Measurements from ENCODE around the gene ZNF648.
"Not testable (repeated sequence)": the region's sequence is repeated elsewhere in the genome, so short reads cannot be mapped to it uniquely, and the experiment has no call there.

The ZNF648 gene

GRCh38 chr1:182071924-182072323 lies 10.4 kb upstream of the ZNF648 start:
- no peak for DNase-seq (ENCODE audit: low spot score)

- DNase-seq (ENCODE audit: low spot score), result peak; percentile 62
Observed at GRCh38 chr1:182069028-182069466, 7.5 kb upstream of the ZNF648 start.

- no peak for DNase-seq (ENCODE audit: low spot score)
Observed at GRCh38 chr1:182066934-182067333, 5.4 kb upstream of the ZNF648 start.

GRCh38 chr1:182065126-182065845 lies 3.8 kb upstream of the ZNF648 start:
- no peak for DNase-seq (ENCODE audit: low spot score)

GRCh38 chr1:182064611-182065010 lies 3.1 kb upstream of the ZNF648 start:
- no peak for DNase-seq (ENCODE audit: low spot score)

- no peak for DNase-seq (ENCODE audit: low spot score)
Observed at GRCh38 chr1:182062223-182062622, 711 bp upstream of the ZNF648 start.

- no peak for DNase-seq (ENCODE audit: low spot score)
Observed at GRCh38 chr1:182060877-182061276, 635 bp downstream of the ZNF648 start.

GRCh38 chr1:182059936-182060335 lies 1.6 kb downstream of the ZNF648 start:
- no peak for DNase-seq (ENCODE audit: low spot score)

GRCh38 chr1:182056601-182057366 lies 4.7 kb downstream of the ZNF648 start:
- no peak for DNase-seq (ENCODE audit: low spot score)

- DNase-seq (ENCODE audit: low spot score), result peak; percentile 44
Observed at GRCh38 chr1:182054698-182055326, 6.7 kb downstream of the ZNF648 start.

GRCh38 chr1:182052355-182052754 lies 9.2 kb downstream of the ZNF648 start:
- no peak for DNase-seq (ENCODE audit: low spot score)

GRCh38 chr1:182051938-182052337 lies 9.6 kb downstream of the ZNF648 start:
- DNase-seq (ENCODE audit: low spot score), result peak; percentile 27

- DNase-seq (ENCODE audit: low spot score), result no peak
Observed at GRCh38 chr1:182050481-182051448, 10.7 kb downstream of the ZNF648 start.

- DNase-seq (ENCODE audit: low spot score), result no peak
Observed at GRCh38 chr1:182048562-182048961, 12.9 kb downstream of the ZNF648 start.

GRCh38 chr1:182046763-182047162 lies 14.7 kb downstream of the ZNF648 start:
- no peak for DNase-seq (ENCODE audit: low spot score)

- DNase-seq (ENCODE audit: low spot score), result not testable (repeated sequence)
Observed at GRCh38 chr1:182045481-182045880, 16.0 kb downstream of the ZNF648 start.

- no peak for DNase-seq (ENCODE audit: low spot score)
Observed at GRCh38 chr1:182041615-182042014, 19.9 kb downstream of the ZNF648 start.

GRCh38 chr1:182038220-182038619 lies 23.3 kb downstream of the ZNF648 start:
- no peak for DNase-seq (ENCODE audit: low spot score)

GRCh38 chr1:182035097-182035770 lies 26.3 kb downstream of the ZNF648 start:
- no peak for DNase-seq (ENCODE audit: low spot score)

- peak; percentile 58 for DNase-seq (ENCODE audit: low spot score)
Observed at GRCh38 chr1:182032251-182032650, 29.3 kb downstream of the ZNF648 start.

All from RKO (cell line).